ENCODE results near the gene WDR74.

Gene WDR74

DNA sequence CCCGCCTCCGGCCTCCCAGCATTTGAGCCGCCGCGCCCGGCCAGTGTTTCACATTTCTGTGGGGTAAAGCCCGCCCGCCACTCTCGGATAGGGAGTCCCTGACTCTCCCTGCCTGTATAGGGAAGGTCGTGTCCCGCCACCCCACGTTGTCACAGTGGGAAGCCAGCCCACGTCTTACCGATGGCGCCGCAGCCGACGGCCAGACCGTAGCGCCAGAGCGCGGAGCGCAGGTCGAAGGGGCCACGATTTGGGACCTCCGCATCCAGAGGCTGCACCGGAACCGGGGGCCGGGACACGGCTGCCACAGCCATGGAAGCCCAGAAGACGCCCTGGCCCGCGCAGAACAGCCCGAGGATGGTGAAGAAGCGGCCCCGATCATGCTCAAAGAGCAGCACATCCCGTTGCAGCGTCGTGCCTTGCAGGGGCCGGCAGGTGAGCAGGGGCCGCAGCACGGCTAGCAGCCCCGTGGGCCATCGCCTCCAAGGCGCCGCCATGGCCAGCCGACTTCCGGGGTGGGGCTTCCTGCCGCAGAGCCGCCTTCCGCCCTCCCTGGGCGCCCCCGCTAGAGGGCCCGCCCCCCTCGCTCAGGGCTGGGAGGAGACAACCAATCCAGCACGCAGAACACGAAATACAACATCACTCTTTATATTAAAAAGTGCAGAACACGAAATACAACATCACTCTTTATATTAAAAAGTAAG lies 47.7 kb downstream of the WDR74 start, which contains the start of gene TMEM223:
Gene TMEM223, minus strand, starts transcription at position 506 of the 701 bp plus-strand sequence. Its CDS starts 12 bp downstream, at position 494.
- Histone ChIP-seq H3K9me3 (replicated peaks in 1 of 2; ENCODE audit: control insufficient read depth in 2 of 2, insufficient read depth in 1 of 2, low read depth in 1 of 2, low read length in 2 of 2) (no peaks in the 10 kb centered on the region), H4K8ac (ENCODE audit: low read depth, low read length) (no peak within 1 kb of the TSS), H3K27ac (replicated peaks; ENCODE audit: low read length) (peak within 1 kb of the TSS; percentile 55), H3K79me1 (ENCODE audit: low read depth, low read length) (peaks cover 4% of the 10 kb centered on the region), H2BK120ac (ENCODE audit: low read depth, low read length) (no peak within 1 kb of the TSS), H3K14ac (ENCODE audit: low read length) (peak within 1 kb of the TSS; percentile 73), H2AK5ac (ENCODE audit: low read depth, low read length) (peak within 1 kb of the TSS; percentile 77), H3K4ac (ENCODE audit: low read length) (no peak within 1 kb of the TSS), H2BK5ac (ENCODE audit: low read length) (no peak within 1 kb of the TSS), H3K4me3 (ENCODE audit: low read length in 2 of 2) (peak within 1 kb of the TSS; percentile 88 to 91), H4K91ac (ENCODE audit: low read depth, low read length, poor library complexity) (peak within 1 kb of the TSS; percentile 90), H3K18ac (ENCODE audit: low read length) (peak within 1 kb of the TSS; percentile 97), H3K4me2 (ENCODE audit: insufficient read depth, low read length, poor library complexity, severe bottlenecking) (peak within 1 kb of the TSS; percentile 89), H2BK15ac (ENCODE audit: low read length) (no peak within 1 kb of the TSS), H3K36me3 (replicated peaks in 1 of 2; ENCODE audit: control insufficient read depth in 2 of 2, insufficient read depth in 2 of 2, low read length in 2 of 2) (peaks cover 35 to 83% of the 10 kb centered on the region in 2 donors), H3K27me3 (ENCODE audit: control insufficient read depth in 3 of 3, insufficient read depth in 3 of 3, low read depth in 1 of 3, low read length in 3 of 3) (no peaks in the 10 kb centered on the region), H3K9ac (ENCODE audit: low read depth, low read length, poor library complexity) (peak within 1 kb of the TSS; percentile 97), H3K23ac (ENCODE audit: low read depth, low read length, poor library complexity) (peak within 1 kb of the TSS; percentile 94), H3K4me1 (ENCODE audit: control insufficient read depth in 2 of 2, insufficient read depth in 1 of 2, low read depth in 1 of 2, low read length in 2 of 2) (peaks cover 5 to 12% of the 10 kb centered on the region in 2 donors), H2AFZ (ENCODE audit: low read length) (peak within 1 kb of the TSS; percentile 88), H2BK12ac (ENCODE audit: low read length) (peak within 1 kb of the TSS; percentile 33)
- WGBS, 2 donors (ENCODE audit: extremely low coverage in 2 of 2, insufficient read length in 2 of 2, insufficient replicate concordance in 1 of 2) = no CpG with 5 or more reads among the region's 58 CpGs
- DNase-seq (ENCODE audit: low spot score) = peak; percentile 66

- H3K4me3 ChIP-seq (ENCODE audit: low read length in 2 of 2) = peak overlapping the region in 1 of 2 donors; percentile 4
- no peak overlapping the region for H2BK5ac ChIP-seq (ENCODE audit: low read length)
- H3K9me3 ChIP-seq (replicated peaks in 1 of 2; ENCODE audit: control insufficient read depth in 2 of 2, insufficient read depth in 1 of 2, low read depth in 1 of 2, low read length in 2 of 2) = no peaks in the 10 kb centered on the region
- no peak overlapping the region for H4K8ac ChIP-seq (ENCODE audit: low read depth, low read length)
- no peak overlapping the region for H3K4me2 ChIP-seq (ENCODE audit: insufficient read depth, low read length, poor library complexity, severe bottlenecking)
- WGBS, 2 donors (ENCODE audit: extremely low coverage in 2 of 2, insufficient read length in 2 of 2, insufficient replicate concordance in 1 of 2) = no CpG with 5 or more reads among the region's 3 CpGs
- peaks cover 4% of the 10 kb centered on the region for H3K79me1 ChIP-seq (ENCODE audit: low read depth, low read length)
- H3K36me3 ChIP-seq (replicated peaks in 1 of 2; ENCODE audit: control insufficient read depth in 2 of 2, insufficient read depth in 2 of 2, low read length in 2 of 2) = peaks cover 22 to 80% of the 10 kb centered on the region in 2 donors
- no peak overlapping the region for H3K9ac ChIP-seq (ENCODE audit: low read depth, low read length, poor library complexity)
- H2AK5ac ChIP-seq (ENCODE audit: low read depth, low read length) = no peak overlapping the region
- no peak overlapping the region for H2AFZ ChIP-seq (ENCODE audit: low read length)
- H3K18ac ChIP-seq (ENCODE audit: low read length) = no peak overlapping the region
- H2BK12ac ChIP-seq (ENCODE audit: low read length) = no peak overlapping the region
- no peak overlapping the region for H3K4ac ChIP-seq (ENCODE audit: low read length)
- no peak overlapping the region for H2BK15ac ChIP-seq (ENCODE audit: low read length)
- H2BK120ac ChIP-seq (ENCODE audit: low read depth, low read length) = no peak overlapping the region
- peaks cover 8 to 12% of the 10 kb centered on the region in 2 donors for H3K4me1 ChIP-seq (ENCODE audit: control insufficient read depth in 2 of 2, insufficient read depth in 1 of 2, low read depth in 1 of 2, low read length in 2 of 2)
- DNase-seq (ENCODE audit: low spot score) = no peak
- H3K27ac ChIP-seq (replicated peaks; ENCODE audit: low read length) = no peak overlapping the region
- H4K91ac ChIP-seq (ENCODE audit: low read depth, low read length, poor library complexity) = no peak overlapping the region
- no peak overlapping the region for H3K23ac ChIP-seq (ENCODE audit: low read depth, low read length, poor library complexity)
- no peak overlapping the region for H3K14ac ChIP-seq (ENCODE audit: low read length)
- H3K27me3 ChIP-seq (ENCODE audit: control insufficient read depth in 3 of 3, insufficient read depth in 3 of 3, low read depth in 1 of 3, low read length in 3 of 3) = no peaks in the 10 kb centered on the region
Measured at GRCh38 chr11:62789576-62789975, 49.8 kb downstream of the WDR74 start.

GRCh38 chr11:62788991-62789390 lies 50.4 kb downstream of the WDR74 start:
- H3K4me3 ChIP-seq (ENCODE audit: low read length in 2 of 2) = peak overlapping the region in 1 of 2 donors; percentile 13
- peaks cover 19 to 77% of the 10 kb centered on the region in 2 donors for H3K36me3 ChIP-seq (replicated peaks in 1 of 2; ENCODE audit: control insufficient read depth in 2 of 2, insufficient read depth in 2 of 2, low read length in 2 of 2)
- no peaks in the 10 kb centered on the region for H3K27me3 ChIP-seq (ENCODE audit: control insufficient read depth in 3 of 3, insufficient read depth in 3 of 3, low read depth in 1 of 3, low read length in 3 of 3)
- no peaks in the 10 kb centered on the region for H3K9me3 ChIP-seq (replicated peaks in 1 of 2; ENCODE audit: control insufficient read depth in 2 of 2, insufficient read depth in 1 of 2, low read depth in 1 of 2, low read length in 2 of 2)
- H2BK12ac ChIP-seq (ENCODE audit: low read length) = no peak overlapping the region
- H3K4ac ChIP-seq (ENCODE audit: low read length) = no peak overlapping the region
- no CpG with 5 or more reads among the region's 5 CpGs for WGBS, 2 donors (ENCODE audit: extremely low coverage in 2 of 2, insufficient read length in 2 of 2, insufficient replicate concordance in 1 of 2)
- no peak overlapping the region for H3K14ac ChIP-seq (ENCODE audit: low read length)
- no peak overlapping the region for H3K18ac ChIP-seq (ENCODE audit: low read length)
- H2BK120ac ChIP-seq (ENCODE audit: low read depth, low read length) = no peak overlapping the region
- H3K79me1 ChIP-seq (ENCODE audit: low read depth, low read length) = peaks cover 4% of the 10 kb centered on the region
- no peak overlapping the region for H4K91ac ChIP-seq (ENCODE audit: low read depth, low read length, poor library complexity)
- no peak for DNase-seq (ENCODE audit: low spot score)
- no peak overlapping the region for H3K9ac ChIP-seq (ENCODE audit: low read depth, low read length, poor library complexity)
- no peak overlapping the region for H2AK5ac ChIP-seq (ENCODE audit: low read depth, low read length)
- peaks cover 8 to 12% of the 10 kb centered on the region in 2 donors for H3K4me1 ChIP-seq (ENCODE audit: control insufficient read depth in 2 of 2, insufficient read depth in 1 of 2, low read depth in 1 of 2, low read length in 2 of 2)
- no peak overlapping the region for H4K8ac ChIP-seq (ENCODE audit: low read depth, low read length)
- H2BK15ac ChIP-seq (ENCODE audit: low read length) = no peak overlapping the region
- H3K27ac ChIP-seq (replicated peaks; ENCODE audit: low read length) = no peak overlapping the region
- H2AFZ ChIP-seq (ENCODE audit: low read length) = no peak overlapping the region
- H3K4me2 ChIP-seq (ENCODE audit: insufficient read depth, low read length, poor library complexity, severe bottlenecking) = no peak overlapping the region
- no peak overlapping the region for H3K23ac ChIP-seq (ENCODE audit: low read depth, low read length, poor library complexity)
- no peak overlapping the region for H2BK5ac ChIP-seq (ENCODE audit: low read length)

GRCh38 chr11:62787005-62787759 lies 52.2 kb downstream of the WDR74 start, which contains the start of gene TMEM179B:
TSS of gene TMEM179B (plus strand) at chr11:62787402. CDS start at chr11:62787432, 30 bp downstream.
- H4K8ac ChIP-seq (ENCODE audit: low read depth, low read length) = no peak within 1 kb of the TSS
- H4K91ac ChIP-seq (ENCODE audit: low read depth, low read length, poor library complexity) = no peak within 1 kb of the TSS
- H3K79me1 ChIP-seq (ENCODE audit: low read depth, low read length) = peaks cover 4% of the 10 kb centered on the region
- peak within 1 kb of the TSS; percentile 30 for H2BK5ac ChIP-seq (ENCODE audit: low read length)
- H2BK12ac ChIP-seq (ENCODE audit: low read length) = no peak within 1 kb of the TSS
- H3K9me3 ChIP-seq (replicated peaks in 1 of 2; ENCODE audit: control insufficient read depth in 2 of 2, insufficient read depth in 1 of 2, low read depth in 1 of 2, low read length in 2 of 2) = no peaks in the 10 kb centered on the region
- H3K4ac ChIP-seq (ENCODE audit: low read length) = no peak within 1 kb of the TSS
- H3K27me3 ChIP-seq (ENCODE audit: control insufficient read depth in 3 of 3, insufficient read depth in 3 of 3, low read depth in 1 of 3, low read length in 3 of 3) = no peaks in the 10 kb centered on the region
- peak within 1 kb of the TSS; percentile 91 for H3K18ac ChIP-seq (ENCODE audit: low read length)
- H3K23ac ChIP-seq (ENCODE audit: low read depth, low read length, poor library complexity) = peak within 1 kb of the TSS; percentile 93
- peak within 1 kb of the TSS; percentile 81 for H3K27ac ChIP-seq (replicated peaks; ENCODE audit: low read length)
- peak within 1 kb of the TSS; percentile 87 for H2AFZ ChIP-seq (ENCODE audit: low read length)
- H3K4me2 ChIP-seq (ENCODE audit: insufficient read depth, low read length, poor library complexity, severe bottlenecking) = peak within 1 kb of the TSS; percentile 64
- H3K14ac ChIP-seq (ENCODE audit: low read length) = peak within 1 kb of the TSS; percentile 89
- peaks cover 20 to 75% of the 10 kb centered on the region in 2 donors for H3K36me3 ChIP-seq (replicated peaks in 1 of 2; ENCODE audit: control insufficient read depth in 2 of 2, insufficient read depth in 2 of 2, low read length in 2 of 2)
- peak within 1 kb of the TSS; percentile 84 to 96 for H3K4me3 ChIP-seq (ENCODE audit: low read length in 2 of 2)
- H2BK120ac ChIP-seq (ENCODE audit: low read depth, low read length) = no peak within 1 kb of the TSS
- peak within 1 kb of the TSS; percentile 97 for H3K9ac ChIP-seq (ENCODE audit: low read depth, low read length, poor library complexity)
- peaks cover 6 to 10% of the 10 kb centered on the region in 2 donors for H3K4me1 ChIP-seq (ENCODE audit: control insufficient read depth in 2 of 2, insufficient read depth in 1 of 2, low read depth in 1 of 2, low read length in 2 of 2)
- WGBS, 2 donors (ENCODE audit: extremely low coverage in 2 of 2, insufficient read length in 2 of 2, insufficient replicate concordance in 1 of 2) = no CpG with 5 or more reads among the region's 88 CpGs
- DNase-seq (ENCODE audit: low spot score) = peak; percentile 97
- peak within 1 kb of the TSS; percentile 74 for H2AK5ac ChIP-seq (ENCODE audit: low read depth, low read length)
- H2BK15ac ChIP-seq (ENCODE audit: low read length) = no peak within 1 kb of the TSS

Data from neuronal stem cell (in vitro differentiated cells).